Transverse colon (tissue), 4 donors: ENCODE data around the gene CEP89. TPM values are rescaled to one million over a fixed set of nuclear protein-coding genes. Genes with fewer than 3 reads are reported as not detected.

Source experiments
- DNase-seq: peaks from one replicate; pipeline ENCODE4 v3.0.0-alpha.2; 2019
- H3K27ac ChIP-seq, 4 donors: fragments of 200-600 bp; sonication (generic); 2 replicates each; pipeline ENCODE4 v1.5.1; 2016 to 2018; ENCODE audit warnings: inconsistent platforms in 4 of 4
- H3K27me3 ChIP-seq: fragments of 200-600 bp; sonication (generic); 2 replicates; pipeline ENCODE4 v1.5.1; 2017; ENCODE audit warnings: inconsistent platforms
- H3K36me3 ChIP-seq, 4 donors: fragments of 200-600 bp; sonication (generic); 2 replicates each; pipeline ENCODE4 v1.5.1; 2017 to 2019; ENCODE audit warnings: inconsistent platforms in 4 of 4
- H3K4me1 ChIP-seq, 4 donors: fragments of 200-600 bp; sonication (generic); 2 replicates each; pipeline ENCODE4 v1.5.1; 2017 to 2020; ENCODE audit warnings: inconsistent platforms in 4 of 4
- H3K4me3 ChIP-seq, 4 donors: fragments of 200-600 bp; sonication (generic); 1 replicate in 1 of 4; 2 replicates in 3 of 4; pipeline versions ENCODE4 v1.5.1 to v1.6.1; 2017 to 2019; ENCODE audit warnings: inconsistent platforms in 4 of 4
- H3K9me3 ChIP-seq, 2 donors: fragments of 200-600 bp; sonication (generic); 2 replicates each; pipeline ENCODE4 v1.5.1; 2017 to 2019; ENCODE audit warnings: inconsistent platforms in 2 of 2
- CTCF ChIP-seq, 5 experiments: fragments of 200-600 bp in 3 of 5; fragments of 450-650 bp in 2 of 5; sonication (generic) in 3 of 5; IDR thresholded peaks; 1 replicate in 2 of 5; 2 replicates in 3 of 5; pipeline ENCODE4 v1.5.1; 2016 to 2017; ENCODE audit warnings: antibody characterized with exemption in 5 of 5, inconsistent platforms in 3 of 5, mild to moderate bottlenecking in 2 of 5, moderate library complexity in 1 of 5
- EP300 ChIP-seq: sonication (generic); formaldehyde crosslinking; IDR thresholded peaks from one replicate; pipeline ENCODE4 v1.6.1; 2017; ENCODE audit warnings: antibody characterized with exemption, low read depth
- POLR2A ChIP-seq: fragments of 450-650 bp; IDR thresholded peaks from one replicate; pipeline ENCODE4 v1.6.1; 2016; ENCODE audit warnings: antibody characterized with exemption, mild to moderate bottlenecking, moderate library complexity
- POLR2AphosphoS5 ChIP-seq, 3 donors: sonication (generic); formaldehyde crosslinking; IDR thresholded peaks; one replicate each; pipeline ENCODE4 v1.6.1; 2016; ENCODE audit warnings: antibody characterized with exemption in 3 of 3
- whole genome bisulfite sequencing, 2 donors: methylation state at CpG; one replicate each; pipeline ENCODE4 v1.1.5; 2018; ENCODE audit warnings: low coverage in 1 of 2; 5-methylcytosine and 5-hydroxymethylcytosine counted together
- in situ Hi-C, 4 donors: fragments of 200-750 bp; cut with MboI; loops; one replicate each; pipeline versions ENCODE4 v1.15.0 to v1.15.1; 2017; ENCODE audit warnings: low sequenced_read_pairs in 3 of 4, low pct_ligation_motif_present in 1 of 4, low pct_unique_long_range_greater_than_20kb in 1 of 4
- intact Hi-C: fragments of 100-400 bp; cut with DNase I; formaldehyde crosslinking; loops from one replicate; pipeline ENCODE4 v1.15.1; 2023; ENCODE audit warnings: low total_unique reads
- total RNA-seq, 4 donors: library from RNA; depleted of rRNA; stranded (reverse); fragments of >200 nt; gene quantifications; one replicate each; pipeline ENCODE4 v1.1.0, GENCODE V29; 2016

CEP89 gene
- total RNA-seq, 4 donors from 2014 or later: 4.5 to 39.6 (median 9.4) TPM

- no peak for DNase-seq
- Histone ChIP-seq H3K9me3 (no peaks in the 10 kb centered on the region), H3K4me3 (no peak overlapping the region), H3K4me1 (peaks cover 0 to 16% (median 6%) of the 10 kb centered on the region in 4 donors), H3K36me3 (no peaks in the 10 kb centered on the region), H3K27me3 (no peaks in the 10 kb centered on the region), H3K27ac (no peak overlapping the region)
- 92 to 97% methylated on average over 5 to 12 of the region's 12 CpGs for WGBS, 2 donors
- intact Hi-C loops (no loop called here), in situ Hi-C loops (no loop called here)
- TF ChIP-seq EP300: no peak
- no peak for TF ChIP-seq POLR2A
- no peak for TF ChIP-seq CTCF (IDR thresholded peaks at IDR 0.05)
- TF ChIP-seq POLR2AphosphoS5 (IDR thresholded peaks at IDR 0.05): no peak
Measured at GRCh38 chr19:32878988-32879387, 92.8 kb downstream of the CEP89 start.

GRCh38 chr19:32877977-32878745, 93.6 kb downstream of the CEP89 start:
- H3K4me1 ChIP-seq: peaks cover 0 to 23% (median 9%) of the 10 kb centered on the region in 4 donors
- DNase-seq: no peak
- intact Hi-C loops (no loop called here), in situ Hi-C loops (no loop called here)
- no peaks in the 10 kb centered on the region for H3K36me3 ChIP-seq
- TF ChIP-seq CTCF (IDR thresholded peaks at IDR 0.05) (no peak), POLR2AphosphoS5 (IDR thresholded peaks at IDR 0.05) (no peak), POLR2A (no peak), EP300 (no peak)
- H3K9me3 ChIP-seq: no peaks in the 10 kb centered on the region
- no peak overlapping the region for H3K4me3 ChIP-seq
- no peaks in the 10 kb centered on the region for H3K27me3 ChIP-seq
- no peak overlapping the region for H3K27ac ChIP-seq
- 86 to 94% methylated on average over 3 to 14 of the region's 14 CpGs for WGBS, 2 donors

GRCh38 chr19:32877323-32877912, 94.3 kb downstream of the CEP89 start:
- Histone ChIP-seq H3K27ac (no peak overlapping the region), H3K4me1 (peaks cover 0 to 31% (median 10%) of the 10 kb centered on the region in 4 donors), H3K9me3 (no peaks in the 10 kb centered on the region), H3K4me3 (no peak overlapping the region), H3K27me3 (no peaks in the 10 kb centered on the region), H3K36me3 (no peaks in the 10 kb centered on the region)
- WGBS, 2 donors: 92 to 100% methylated on average over 4 to 9 of the region's 9 CpGs
- no peak for TF ChIP-seq EP300
- no peak for TF ChIP-seq POLR2A
- no peak for TF ChIP-seq POLR2AphosphoS5 (IDR thresholded peaks at IDR 0.05)
- no peak for TF ChIP-seq CTCF (IDR thresholded peaks at IDR 0.05)
- intact Hi-C loops: no loop called here
- no peak for DNase-seq
- in situ Hi-C loops: no loop called here

GRCh38 chr19:32876919-32877285, 94.9 kb downstream of the CEP89 start:
- 27 to 48% methylated on average over 7 to 12 of the region's 12 CpGs for WGBS, 2 donors
- TF ChIP-seq POLR2AphosphoS5 (IDR thresholded peaks at IDR 0.05): peak in 2 of 3 donors; percentile 34 to 44
- TF ChIP-seq POLR2A: no peak
- Histone ChIP-seq H3K27ac (no peak overlapping the region), H3K4me3 (no peak overlapping the region), H3K9me3 (no peaks in the 10 kb centered on the region), H3K36me3 (no peaks in the 10 kb centered on the region), H3K4me1 (peaks cover 0 to 31% (median 10%) of the 10 kb centered on the region in 4 donors), H3K27me3 (no peaks in the 10 kb centered on the region)
- peak; percentile 42 for DNase-seq
- intact Hi-C loops (no loop called here), in situ Hi-C loops (no loop called here)
